Measurements from ENCODE around the gene BEX2. TPM values are rescaled to one million over a fixed set of nuclear protein-coding genes. Genes with fewer than 3 reads are reported as not detected.
"Not testable (repeated sequence)": the region's sequence is repeated elsewhere in the genome, so short reads cannot be mapped to it uniquely, and the experiment has no call there.

The BEX2 gene
- total RNA-seq, 3 donors from 2014 or later (not counting 1 experiment from before 2014, with no cell fraction given) = 11.6 to 25.2 (median 16.8) TPM

- Histone ChIP-seq H3K36me3 (ENCODE audit: control insufficient read depth, insufficient read depth, low read length) (no peaks in the 10 kb centered on the region), H3K9me3 (ENCODE audit: control insufficient read depth, insufficient read depth, low read length) (no peaks in the 10 kb centered on the region), H3K27ac (ENCODE audit: low read length) (no peak within 1 kb of the TSS), H3K27me3 (ENCODE audit: control insufficient read depth, insufficient read depth, low read length) (no peaks in the 10 kb centered on the region), H3K4me3 (ENCODE audit: low read length) (no peak within 1 kb of the TSS), H3K4me1 (ENCODE audit: control insufficient read depth, insufficient read depth, low read length) (no peaks in the 10 kb centered on the region)
- intact Hi-C loops (cut with micrococcal nuclease) = no loop called here
- no peaks in the 10 kb centered on the region for H3K9me3 Mint-ChIP-seq
- 61% methylated on average over 9 of the region's 11 CpGs for WGBS (ENCODE audit: insufficient coverage)
- no peak within 1 kb of the TSS for H3K4me3 Mint-ChIP-seq
- H3K27ac Mint-ChIP-seq = no peak within 1 kb of the TSS
- no peak for DNase-seq
- no peaks in the 10 kb centered on the region for H3K36me3 Mint-ChIP-seq
- H3K4me1 Mint-ChIP-seq = no peaks in the 10 kb centered on the region
- ATAC-seq = no peak
- no peak for TF ChIP-seq CTCF (IDR thresholded peaks at IDR 0.05)
- peaks cover 21 to 60% of the 10 kb centered on the region in 2 donors for H3K27me3 Mint-ChIP-seq (ENCODE audit: low read depth in 2 of 2)
Observed at GRCh38 chrX:103329991-103330390, 19.2 kb upstream of the BEX2 start, which contains the start of gene TCEAL7. TCEAL7 (plus strand) TSS chrX:103330239; CDS start chrX:103331404, 1,165 bp downstream.

GRCh38 chrX:103311399-103311780 lies 600 bp upstream of the BEX2 start:
- H3K9me3 ChIP-seq (ENCODE audit: control insufficient read depth, insufficient read depth, low read length) = no peaks in the 10 kb centered on the region
- H3K4me1 ChIP-seq (ENCODE audit: control insufficient read depth, insufficient read depth, low read length) = peaks cover 7% of the 10 kb centered on the region
- peaks cover 0 to 8% of the 10 kb centered on the region in 2 donors for H3K27me3 Mint-ChIP-seq (ENCODE audit: low read depth in 2 of 2)
- WGBS (ENCODE audit: insufficient coverage) = no CpG with 5 or more reads among the region's 3 CpGs
- H3K36me3 Mint-ChIP-seq = no peaks in the 10 kb centered on the region
- H3K27ac ChIP-seq (ENCODE audit: low read length) = no peak overlapping the region
- no peak for DNase-seq
- peak overlapping the region in 1 of 2 donors; percentile 84 for H3K27ac Mint-ChIP-seq
- H3K4me3 Mint-ChIP-seq = peak overlapping the region; percentile 82
- no peak for TF ChIP-seq CTCF (IDR thresholded peaks at IDR 0.05)
- H3K4me3 ChIP-seq (ENCODE audit: low read length) = no peak overlapping the region
- H3K36me3 ChIP-seq (ENCODE audit: control insufficient read depth, insufficient read depth, low read length) = no peaks in the 10 kb centered on the region
- H3K27me3 ChIP-seq (ENCODE audit: control insufficient read depth, insufficient read depth, low read length) = no peaks in the 10 kb centered on the region
- intact Hi-C loops (cut with micrococcal nuclease) = loop anchor here (10.0 kb wide), 1 partner anchor 97 kb away; the partner anchor contains the start of gene BEX4
- peaks cover 0 to 5% of the 10 kb centered on the region in 2 donors for H3K4me1 Mint-ChIP-seq
- ATAC-seq = no peak
- H3K9me3 Mint-ChIP-seq = no peaks in the 10 kb centered on the region

DNA sequence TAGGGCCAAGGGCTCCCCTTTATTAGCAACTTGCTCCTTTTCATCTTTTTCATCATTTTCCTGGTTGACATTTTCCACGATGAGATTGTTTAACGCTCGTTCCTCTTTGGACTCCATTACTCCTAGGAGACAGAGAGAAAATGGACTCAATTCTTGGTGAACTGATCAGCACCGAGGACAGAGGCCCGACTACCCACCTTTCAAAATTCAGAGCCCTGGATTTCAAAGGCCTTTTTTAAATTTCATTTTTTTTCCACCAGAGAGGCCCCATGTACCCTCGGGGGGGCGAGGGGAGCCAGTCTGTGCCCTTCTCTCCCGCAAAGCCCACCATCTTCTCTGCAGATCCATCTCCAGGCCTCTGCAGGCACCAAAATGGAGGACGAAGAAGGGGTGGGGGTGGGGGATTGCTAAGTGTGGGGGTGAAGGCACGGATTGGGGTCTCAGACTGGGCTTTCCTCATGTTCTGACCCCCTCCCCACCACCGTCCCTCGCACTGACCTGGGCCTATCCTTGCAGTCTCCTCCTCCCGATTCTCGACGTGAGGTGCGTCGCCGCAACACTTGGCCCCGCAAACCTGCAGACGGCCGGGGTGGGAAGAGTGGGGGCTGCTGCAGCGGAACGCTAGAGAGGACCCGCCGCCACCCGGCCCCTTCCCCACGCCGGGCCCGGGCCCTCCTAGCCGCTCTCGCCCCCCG lies 783 bp downstream of the BEX2 start:
- intact Hi-C loops (cut with micrococcal nuclease) = loop anchor here (10.0 kb wide), 1 partner anchor 95 kb away; the partner anchor contains the start of gene BEX4
- peak overlapping the region; percentile 64 for H3K4me3 Mint-ChIP-seq
- 18% methylated on average over 23 of the region's 32 CpGs for WGBS (ENCODE audit: insufficient coverage)

DNA sequence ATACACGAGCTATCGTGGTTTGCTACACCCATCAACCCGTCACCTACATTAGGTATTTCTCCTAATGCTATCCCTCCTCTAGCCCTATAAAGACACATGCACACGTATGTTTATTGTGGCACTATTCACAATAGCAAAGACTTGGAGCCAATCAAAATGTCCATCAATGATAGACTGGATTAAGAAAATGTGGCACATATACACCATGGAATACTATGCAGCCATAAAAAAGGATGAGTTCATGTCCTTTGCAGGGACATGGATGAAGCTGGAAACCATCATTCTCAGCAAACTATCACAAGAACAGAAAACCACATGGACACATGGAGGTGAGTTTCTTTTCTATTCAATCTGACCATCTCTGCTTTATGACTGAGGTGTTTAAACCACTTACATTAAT lies 5.1 kb downstream of the BEX2 start:
- intact Hi-C loops (cut with micrococcal nuclease); H3K9me3 ChIP-seq (ENCODE audit: control insufficient read depth, insufficient read depth, low read length); ATAC-seq; H3K27ac ChIP-seq (ENCODE audit: low read length); H3K4me3 ChIP-seq (ENCODE audit: low read length); H3K36me3 ChIP-seq (ENCODE audit: control insufficient read depth, insufficient read depth, low read length); DNase-seq; H3K9me3 Mint-ChIP-seq; H3K4me1 ChIP-seq (ENCODE audit: control insufficient read depth, insufficient read depth, low read length); H3K27me3 ChIP-seq (ENCODE audit: control insufficient read depth, insufficient read depth, low read length); H3K27ac Mint-ChIP-seq; H3K4me3 Mint-ChIP-seq; H3K4me1 Mint-ChIP-seq; H3K36me3 Mint-ChIP-seq: not testable (repeated sequence)
- H3K27me3 Mint-ChIP-seq (ENCODE audit: low read depth in 2 of 2) = peaks cover 0 to 22% of the 10 kb centered on the region in 2 donors
- WGBS (ENCODE audit: insufficient coverage) = no CpG with 5 or more reads among the region's 4 CpGs

More for the DNA sequence above, 783 bp downstream of the BEX2 start:
- no peaks in the 10 kb centered on the region for H3K9me3 Mint-ChIP-seq
- DNase-seq = peak in 1 of 2 donors; percentile 10
- Histone ChIP-seq H3K27ac (ENCODE audit: low read length) (no peak overlapping the region), H3K4me1 (ENCODE audit: control insufficient read depth, insufficient read depth, low read length) (peaks cover 7% of the 10 kb centered on the region), H3K9me3 (ENCODE audit: control insufficient read depth, insufficient read depth, low read length) (no peaks in the 10 kb centered on the region), H3K4me3 (ENCODE audit: low read length) (peak overlapping the region; percentile 50), H3K36me3 (ENCODE audit: control insufficient read depth, insufficient read depth, low read length) (no peaks in the 10 kb centered on the region), H3K27me3 (ENCODE audit: control insufficient read depth, insufficient read depth, low read length) (no peaks in the 10 kb centered on the region)
- no peak overlapping the region for H3K27ac Mint-ChIP-seq
- no peak for TF ChIP-seq CTCF (IDR thresholded peaks at IDR 0.05)
- peaks cover 0 to 5% of the 10 kb centered on the region in 2 donors for H3K4me1 Mint-ChIP-seq
- no peaks in the 10 kb centered on the region for H3K36me3 Mint-ChIP-seq
- peak in 1 of 3 donors; percentile 18 for ATAC-seq
- peaks cover 0 to 12% of the 10 kb centered on the region in 2 donors for H3K27me3 Mint-ChIP-seq (ENCODE audit: low read depth in 2 of 2)

All from natural killer cell (primary cell).